SK-N-SH (cell line): ENCODE results near the gene PRX.

Experiments used
- EZH2phosphoT487 ChIP-seq: fragments of 200-600 bp; sonication (generic); IDR thresholded peaks from 2 replicates; pipeline ENCODE4 v1.6.1; 2017; ENCODE audit warnings: low read depth, mixed run types, mild to moderate bottlenecking, antibody characterized with exemption, moderate library complexity, borderline replicate concordance
- POLR2AphosphoS5 ChIP-seq: IDR thresholded peaks from 2 replicates; pipeline ENCODE4 v1.6.1; 2012; ENCODE audit warnings: low read depth, low read length
- RCOR1 ChIP-seq: fragments of 150-350 bp; IDR thresholded peaks from 2 replicates; pipeline ENCODE4 v1.6.1; 2017; ENCODE audit warnings: antibody characterized with exemption, low read length
- SMC3 ChIP-seq: IDR thresholded peaks from 2 replicates; pipeline ENCODE4 v1.6.1; 2012; ENCODE audit warnings: low read depth, low read length, improper control_type of control experiment
- TF ChIP-seq, protein P1 (sequence below): fragments of 200-600 bp; sonication (generic); IDR thresholded peaks from 2 replicates; pipeline ENCODE4 v1.6.1; 2017; ENCODE audit warnings: antibody characterized with exemption, mild to moderate bottlenecking, moderate library complexity

DNA sequence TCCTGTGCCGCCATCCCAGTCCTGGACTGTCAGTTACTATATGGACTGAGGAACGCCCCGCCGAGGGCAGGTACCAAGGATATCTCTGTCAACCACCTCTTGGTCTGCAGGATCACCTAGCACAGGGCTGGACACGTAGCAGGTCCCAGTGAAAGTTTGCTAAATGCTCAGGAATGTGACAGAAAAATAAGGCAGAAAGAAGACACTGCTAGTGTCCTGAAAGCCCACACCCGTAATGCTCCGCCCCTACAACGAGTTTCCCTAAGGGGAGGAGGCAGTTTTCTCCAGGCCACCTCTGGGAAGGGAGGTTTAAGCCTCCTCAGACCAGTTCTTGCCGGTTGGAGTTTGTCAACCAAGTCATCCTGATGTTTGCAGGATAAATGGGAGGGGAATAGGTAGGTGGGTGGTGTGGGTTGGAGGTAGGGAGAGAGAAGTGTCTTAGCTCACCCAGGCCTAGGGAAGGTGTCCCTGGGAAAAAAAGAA is 32.6 kb upstream of the PRX start:
- TF ChIP-seq, protein P1, sequence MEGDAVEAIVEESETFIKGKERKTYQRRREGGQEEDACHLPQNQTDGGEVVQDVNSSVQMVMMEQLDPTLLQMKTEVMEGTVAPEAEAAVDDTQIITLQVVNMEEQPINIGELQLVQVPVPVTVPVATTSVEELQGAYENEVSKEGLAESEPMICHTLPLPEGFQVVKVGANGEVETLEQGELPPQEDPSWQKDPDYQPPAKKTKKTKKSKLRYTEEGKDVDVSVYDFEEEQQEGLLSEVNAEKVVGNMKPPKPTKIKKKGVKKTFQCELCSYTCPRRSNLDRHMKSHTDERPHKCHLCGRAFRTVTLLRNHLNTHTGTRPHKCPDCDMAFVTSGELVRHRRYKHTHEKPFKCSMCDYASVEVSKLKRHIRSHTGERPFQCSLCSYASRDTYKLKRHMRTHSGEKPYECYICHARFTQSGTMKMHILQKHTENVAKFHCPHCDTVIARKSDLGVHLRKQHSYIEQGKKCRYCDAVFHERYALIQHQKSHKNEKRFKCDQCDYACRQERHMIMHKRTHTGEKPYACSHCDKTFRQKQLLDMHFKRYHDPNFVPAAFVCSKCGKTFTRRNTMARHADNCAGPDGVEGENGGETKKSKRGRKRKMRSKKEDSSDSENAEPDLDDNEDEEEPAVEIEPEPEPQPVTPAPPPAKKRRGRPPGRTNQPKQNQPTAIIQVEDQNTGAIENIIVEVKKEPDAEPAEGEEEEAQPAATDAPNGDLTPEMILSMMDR, result no peak
- TF ChIP-seq EZH2phosphoT487 (no peak), RCOR1 (no peak), POLR2AphosphoS5 (no peak), SMC3 (no peak)
